K562 (cell line): ENCODE data around the gene TRPM2. TPM values are rescaled to one million over a fixed set of nuclear protein-coding genes. Genes with fewer than 3 reads are reported as not detected.

Source experiments
- ESRRA ChIP-seq: fragments of 450-650 bp; IDR thresholded peaks from 2 replicates; pipeline ENCODE4 v1.6.1; 2014; ENCODE audit warnings: low read depth, mild to moderate bottlenecking, moderate library complexity, borderline replicate concordance
- HDAC8 ChIP-seq: fragments of 450-650 bp; IDR thresholded peaks from 2 replicates; pipeline ENCODE4 v1.6.1; 2016; ENCODE audit warnings: mild to moderate bottlenecking, missing genetic modification characterization, moderate library complexity, missing compliant biosample characterization
- RBM14 ChIP-seq: fragments of 200-400 bp; formaldehyde crosslinking; IDR thresholded peaks from 2 replicates; pipeline ENCODE4 v1.6.1; 2018; ENCODE audit warnings: low read depth, mild to moderate bottlenecking, low read length, moderate library complexity, borderline replicate concordance; ENCODE audit not compliant: insufficient read depth
- TCF3 ChIP-seq: sonication (generic); formaldehyde crosslinking; IDR thresholded peaks from 2 replicates; pipeline ENCODE4 v1.4.0; 2020; ENCODE audit warnings: mild to moderate bottlenecking, missing genetic modification reagents
- ZFP1 ChIP-seq: fragments of 450-650 bp; formaldehyde crosslinking; IDR thresholded peaks from 2 replicates; pipeline ENCODE4 v1.4.0; 2020; ENCODE audit warnings: mild to moderate bottlenecking, mixed read lengths
- polyA plus RNA-seq, 8 experiments: library from polyadenylated mRNA; depleted of rRNA in 4 of 8; stranded (reverse) in 5 of 8; unstranded in 3 of 8; fragments of >200 nt; fragmentation: Nextera tagmentation in 2 of 8; fragmentation: Illumina TruSeq in 1 of 8; extraction: Ambion mirVana in 2 of 8; extraction: Trizol in 1 of 8; gene quantifications; 2 replicates each; pipeline versions ENCODE4 v1.2.1 to v1.2.3, GENCODE V29; 2011 to 2014; ENCODE audit warnings: inconsistent platforms in 1 of 8, missing spikeins in 1 of 8
- total RNA-seq, 7 experiments: library from RNA; depleted of rRNA in 6 of 7; stranded (reverse); fragments of >200 nt in 6 of 7; fragmentation: Illumina TruSeq in 2 of 7; extraction: Trizol in 2 of 7; gene quantifications; 2 replicates each; pipeline versions ENCODE4 v1.2.1 to v1.2.3, GENCODE V29; 2011 to 2021; ENCODE audit warnings: low replicate concordance in 1 of 7
- TF ChIP-seq, protein P1 (sequence below), 2 experiments: fragments of 450-650 bp; IDR thresholded peaks; 2 replicates each; pipeline ENCODE4 v1.6.1; 2016; ENCODE audit warnings: mild to moderate bottlenecking in 2 of 2, borderline replicate concordance in 1 of 2, low read depth in 1 of 2, moderate library complexity in 1 of 2
- TF ChIP-seq, protein P2 (sequence below), 2 experiments: fragments of 450-650 bp in 1 of 2; sonication (generic) in 1 of 2; formaldehyde crosslinking; conservative IDR thresholded peaks; 2 replicates each; pipeline versions ENCODE4 v1.4.0 to v1.8.1; 2020 to 2022; ENCODE audit warnings: mild to moderate bottlenecking in 1 of 2, missing genetic modification reagents in 1 of 2
- TF ChIP-seq, protein P3 (sequence below), 2 experiments: fragments of 450-650 bp; IDR thresholded peaks; 2 replicates each; pipeline ENCODE4 v1.6.1; 2018; ENCODE audit warnings: mild to moderate bottlenecking in 2 of 2, low read depth in 1 of 2; ENCODE audit not compliant: partially characterized antibody in 2 of 2
- TF ChIP-seq, protein P4 (sequence below): fragments of 450-650 bp; IDR thresholded peaks from 2 replicates; pipeline ENCODE4 v1.6.1; 2016; ENCODE audit warnings: borderline replicate concordance

The TRPM2 gene
- total and polyA plus RNA-seq, 9 of the 15 experiments (the other 6 are each of a cell fraction or from before 2014, with no cell fraction given): 0.33 to 2.1 (median 0.98) TPM; not detected in 2

DNA sequence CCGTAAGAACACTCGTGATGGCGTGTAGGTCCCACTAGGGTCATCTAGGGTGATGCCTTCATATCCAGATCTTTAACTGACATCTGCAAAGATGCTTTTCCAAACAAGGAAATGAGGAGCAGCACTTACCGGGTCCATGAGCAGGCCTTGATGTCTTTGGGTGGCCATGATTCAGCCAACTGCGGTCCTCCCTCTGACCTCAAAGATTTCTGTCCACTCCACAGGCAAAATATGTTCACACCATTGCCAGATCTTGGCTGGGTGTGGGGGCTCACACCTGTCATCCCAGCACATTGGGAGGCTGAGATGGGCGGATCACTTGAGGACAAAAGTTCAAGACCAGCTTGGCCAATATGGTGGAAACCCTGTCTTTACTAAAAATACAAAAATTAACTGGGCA is 18.2 kb downstream of the TRPM2 start (continued):
- TF ChIP-seq, protein P1, sequence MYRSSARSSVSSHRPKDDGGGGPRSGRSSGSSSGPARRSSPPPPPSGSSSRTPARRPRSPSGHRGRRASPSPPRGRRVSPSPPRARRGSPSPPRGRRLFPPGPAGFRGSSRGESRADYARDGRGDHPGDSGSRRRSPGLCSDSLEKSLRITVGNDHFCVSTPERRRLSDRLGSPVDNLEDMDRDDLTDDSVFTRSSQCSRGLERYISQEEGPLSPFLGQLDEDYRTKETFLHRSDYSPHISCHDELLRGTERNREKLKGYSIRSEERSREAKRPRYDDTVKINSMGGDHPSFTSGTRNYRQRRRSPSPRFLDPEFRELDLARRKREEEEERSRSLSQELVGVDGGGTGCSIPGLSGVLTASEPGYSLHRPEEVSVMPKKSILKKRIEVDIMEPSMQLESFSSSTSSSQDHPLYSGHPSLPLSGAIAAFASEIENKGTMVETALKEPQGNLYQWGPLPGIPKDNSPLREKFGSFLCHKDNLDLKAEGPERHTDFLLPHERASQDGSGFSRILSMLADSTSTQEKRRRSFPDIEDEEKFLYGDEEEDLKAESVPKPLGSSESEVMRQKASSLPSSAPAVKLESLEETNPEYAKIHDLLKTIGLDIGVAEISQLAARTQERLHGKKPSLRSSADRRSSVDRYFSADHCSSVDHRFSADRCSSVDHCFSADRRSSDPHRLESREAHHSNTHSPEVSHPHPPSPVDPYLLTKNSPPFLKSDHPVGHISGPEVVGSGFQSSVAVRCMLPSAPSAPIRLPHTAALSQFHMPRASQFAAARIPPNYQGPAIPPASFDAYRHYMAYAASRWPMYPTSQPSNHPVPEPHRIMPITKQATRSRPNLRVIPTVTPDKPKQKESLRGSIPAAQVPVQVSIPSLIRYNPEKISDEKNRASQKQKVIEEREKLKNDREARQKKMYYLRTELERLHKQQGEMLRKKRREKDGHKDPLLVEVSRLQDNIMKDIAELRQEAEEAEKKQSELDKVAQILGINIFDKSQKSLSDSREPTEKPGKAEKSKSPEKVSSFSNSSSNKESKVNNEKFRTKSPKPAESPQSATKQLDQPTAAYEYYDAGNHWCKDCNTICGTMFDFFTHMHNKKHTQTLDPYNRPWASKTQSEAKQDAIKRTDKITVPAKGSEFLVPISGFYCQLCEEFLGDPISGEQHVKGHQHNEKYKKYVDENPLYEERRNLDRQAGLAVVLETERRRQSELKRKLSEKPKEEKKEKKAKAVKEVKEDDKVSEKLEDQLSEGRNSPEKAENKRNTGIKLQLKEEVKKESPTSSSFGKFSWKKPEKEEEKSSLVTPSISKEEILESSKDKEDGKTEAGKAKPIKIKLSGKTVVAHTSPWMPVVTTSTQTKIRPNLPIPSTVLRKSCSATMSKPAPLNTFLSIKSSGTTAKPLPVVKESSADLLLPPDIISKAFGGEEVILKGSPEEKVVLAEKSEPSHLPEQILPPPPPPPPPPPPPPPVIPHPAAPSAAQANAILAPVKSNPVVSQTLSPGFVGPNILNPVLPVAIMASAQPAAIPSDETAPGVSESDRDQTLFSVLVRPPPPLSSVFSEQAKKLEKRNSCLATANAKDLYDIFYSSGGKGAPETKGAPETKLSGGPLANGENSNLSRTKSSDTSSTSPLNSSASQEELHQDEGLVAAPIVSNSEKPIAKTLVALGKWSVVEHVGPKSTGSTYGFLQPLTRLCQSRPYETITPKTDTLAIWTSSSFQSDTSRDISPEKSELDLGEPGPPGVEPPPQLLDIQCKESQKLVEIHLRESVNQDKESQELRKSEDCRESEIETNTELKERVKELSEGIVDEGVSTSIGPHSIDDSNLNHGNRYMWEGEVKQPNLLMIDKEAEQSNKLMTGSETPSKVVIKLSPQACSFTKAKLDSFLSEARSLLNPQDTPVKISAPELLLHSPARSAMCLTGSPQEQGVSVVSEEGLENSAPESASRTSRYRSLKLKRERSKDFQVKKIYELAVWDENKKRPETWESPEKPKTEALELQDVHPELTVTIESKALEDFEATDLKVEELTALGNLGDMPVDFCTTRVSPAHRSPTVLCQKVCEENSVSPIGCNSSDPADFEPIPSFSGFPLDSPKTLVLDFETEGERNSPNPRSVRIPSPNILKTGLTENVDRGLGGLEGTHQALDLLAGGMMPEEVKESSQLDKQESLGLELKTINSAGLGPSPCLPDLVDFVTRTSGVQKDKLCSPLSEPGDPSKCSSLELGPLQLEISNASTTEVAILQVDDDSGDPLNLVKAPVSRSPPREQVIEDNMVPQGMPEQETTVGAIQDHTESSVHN (IDR thresholded peaks at IDR 0.05; ENCODE audit: borderline replicate concordance in 1 of 2, low read depth in 1 of 2): no peak
- TF ChIP-seq TCF3 (CRISPR knock-in tag) (no peak), HDAC8 (tag) (no peak), ZFP1 (CRISPR knock-in tag) (no peak), RBM14 (no peak), ESRRA (no peak)
- TF ChIP-seq, protein P2, sequence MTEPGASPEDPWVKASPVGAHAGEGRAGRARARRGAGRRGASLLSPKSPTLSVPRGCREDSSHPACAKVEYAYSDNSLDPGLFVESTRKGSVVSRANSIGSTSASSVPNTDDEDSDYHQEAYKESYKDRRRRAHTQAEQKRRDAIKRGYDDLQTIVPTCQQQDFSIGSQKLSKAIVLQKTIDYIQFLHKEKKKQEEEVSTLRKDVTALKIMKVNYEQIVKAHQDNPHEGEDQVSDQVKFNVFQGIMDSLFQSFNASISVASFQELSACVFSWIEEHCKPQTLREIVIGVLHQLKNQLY (CRISPR knock-in tag; conservative IDR thresholded peaks at IDR 0.05): no peak
- TF ChIP-seq, protein P3, sequence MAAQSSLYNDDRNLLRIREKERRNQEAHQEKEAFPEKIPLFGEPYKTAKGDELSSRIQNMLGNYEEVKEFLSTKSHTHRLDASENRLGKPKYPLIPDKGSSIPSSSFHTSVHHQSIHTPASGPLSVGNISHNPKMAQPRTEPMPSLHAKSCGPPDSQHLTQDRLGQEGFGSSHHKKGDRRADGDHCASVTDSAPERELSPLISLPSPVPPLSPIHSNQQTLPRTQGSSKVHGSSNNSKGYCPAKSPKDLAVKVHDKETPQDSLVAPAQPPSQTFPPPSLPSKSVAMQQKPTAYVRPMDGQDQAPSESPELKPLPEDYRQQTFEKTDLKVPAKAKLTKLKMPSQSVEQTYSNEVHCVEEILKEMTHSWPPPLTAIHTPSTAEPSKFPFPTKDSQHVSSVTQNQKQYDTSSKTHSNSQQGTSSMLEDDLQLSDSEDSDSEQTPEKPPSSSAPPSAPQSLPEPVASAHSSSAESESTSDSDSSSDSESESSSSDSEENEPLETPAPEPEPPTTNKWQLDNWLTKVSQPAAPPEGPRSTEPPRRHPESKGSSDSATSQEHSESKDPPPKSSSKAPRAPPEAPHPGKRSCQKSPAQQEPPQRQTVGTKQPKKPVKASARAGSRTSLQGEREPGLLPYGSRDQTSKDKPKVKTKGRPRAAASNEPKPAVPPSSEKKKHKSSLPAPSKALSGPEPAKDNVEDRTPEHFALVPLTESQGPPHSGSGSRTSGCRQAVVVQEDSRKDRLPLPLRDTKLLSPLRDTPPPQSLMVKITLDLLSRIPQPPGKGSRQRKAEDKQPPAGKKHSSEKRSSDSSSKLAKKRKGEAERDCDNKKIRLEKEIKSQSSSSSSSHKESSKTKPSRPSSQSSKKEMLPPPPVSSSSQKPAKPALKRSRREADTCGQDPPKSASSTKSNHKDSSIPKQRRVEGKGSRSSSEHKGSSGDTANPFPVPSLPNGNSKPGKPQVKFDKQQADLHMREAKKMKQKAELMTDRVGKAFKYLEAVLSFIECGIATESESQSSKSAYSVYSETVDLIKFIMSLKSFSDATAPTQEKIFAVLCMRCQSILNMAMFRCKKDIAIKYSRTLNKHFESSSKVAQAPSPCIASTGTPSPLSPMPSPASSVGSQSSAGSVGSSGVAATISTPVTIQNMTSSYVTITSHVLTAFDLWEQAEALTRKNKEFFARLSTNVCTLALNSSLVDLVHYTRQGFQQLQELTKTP (IDR thresholded peaks at IDR 0.05; ENCODE audit: low read depth in 1 of 2, partially characterized antibody in 2 of 2): no peak
- TF ChIP-seq, protein P4, sequence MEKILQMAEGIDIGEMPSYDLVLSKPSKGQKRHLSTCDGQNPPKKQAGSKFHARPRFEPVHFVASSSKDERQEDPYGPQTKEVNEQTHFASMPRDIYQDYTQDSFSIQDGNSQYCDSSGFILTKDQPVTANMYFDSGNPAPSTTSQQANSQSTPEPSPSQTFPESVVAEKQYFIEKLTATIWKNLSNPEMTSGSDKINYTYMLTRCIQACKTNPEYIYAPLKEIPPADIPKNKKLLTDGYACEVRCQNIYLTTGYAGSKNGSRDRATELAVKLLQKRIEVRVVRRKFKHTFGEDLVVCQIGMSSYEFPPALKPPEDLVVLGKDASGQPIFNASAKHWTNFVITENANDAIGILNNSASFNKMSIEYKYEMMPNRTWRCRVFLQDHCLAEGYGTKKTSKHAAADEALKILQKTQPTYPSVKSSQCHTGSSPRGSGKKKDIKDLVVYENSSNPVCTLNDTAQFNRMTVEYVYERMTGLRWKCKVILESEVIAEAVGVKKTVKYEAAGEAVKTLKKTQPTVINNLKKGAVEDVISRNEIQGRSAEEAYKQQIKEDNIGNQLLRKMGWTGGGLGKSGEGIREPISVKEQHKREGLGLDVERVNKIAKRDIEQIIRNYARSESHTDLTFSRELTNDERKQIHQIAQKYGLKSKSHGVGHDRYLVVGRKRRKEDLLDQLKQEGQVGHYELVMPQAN: no peak
